ENCODE results near the gene CUZD1.

CUZD1 gene

DNA sequence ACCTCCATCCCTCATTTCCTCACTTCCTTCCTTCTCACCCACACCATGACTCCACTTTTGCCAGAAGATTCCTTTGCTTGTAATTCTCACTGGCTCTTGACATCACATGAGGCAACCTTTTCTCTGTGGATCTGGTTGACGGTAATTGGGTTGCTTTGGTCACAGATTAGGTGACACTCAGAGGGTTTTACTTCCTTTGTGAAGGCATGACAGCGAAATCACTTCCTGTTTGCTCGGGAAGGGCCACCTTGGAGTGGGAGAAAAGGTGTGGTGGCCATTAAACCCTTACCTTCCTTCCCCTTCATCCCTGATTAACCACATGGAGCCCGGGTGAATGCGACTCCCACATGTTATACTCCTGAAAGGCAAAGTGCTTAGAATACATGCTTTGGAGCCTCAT is 30.2 kb downstream of the CUZD1 start:
- DNase-seq (ENCODE audit: low read depth): no peak

GRCh38 chr10:122814493-122814892 is 31.2 kb downstream of the CUZD1 start:
- no peak for DNase-seq (ENCODE audit: low read depth)

DNA sequence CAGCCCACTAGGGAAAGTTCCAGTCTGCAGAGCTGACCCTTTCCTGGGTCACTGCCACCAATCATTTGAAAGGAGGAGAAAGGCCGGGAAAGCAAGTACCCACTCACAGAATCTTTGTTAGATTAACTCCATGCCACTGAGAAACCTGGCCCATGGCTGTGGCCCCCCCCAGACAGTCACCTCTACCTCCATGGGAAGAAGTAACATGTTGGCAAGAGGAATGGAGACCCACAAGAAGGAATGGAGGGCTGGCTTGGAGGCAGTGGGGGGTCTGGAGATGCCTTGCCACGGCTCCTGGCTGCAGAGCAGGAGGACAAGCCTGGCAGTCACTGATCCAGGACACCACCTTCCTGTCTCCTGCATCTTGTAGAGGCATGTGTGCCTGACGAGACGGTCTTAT is 32.9 kb downstream of the CUZD1 start:
- DNase-seq (ENCODE audit: low read depth): no peak

- no peak for DNase-seq (ENCODE audit: low read depth)
These were observed 43.4 kb downstream of the CUZD1 start for GRCh38 chr10:122802282-122802681.

DNA sequence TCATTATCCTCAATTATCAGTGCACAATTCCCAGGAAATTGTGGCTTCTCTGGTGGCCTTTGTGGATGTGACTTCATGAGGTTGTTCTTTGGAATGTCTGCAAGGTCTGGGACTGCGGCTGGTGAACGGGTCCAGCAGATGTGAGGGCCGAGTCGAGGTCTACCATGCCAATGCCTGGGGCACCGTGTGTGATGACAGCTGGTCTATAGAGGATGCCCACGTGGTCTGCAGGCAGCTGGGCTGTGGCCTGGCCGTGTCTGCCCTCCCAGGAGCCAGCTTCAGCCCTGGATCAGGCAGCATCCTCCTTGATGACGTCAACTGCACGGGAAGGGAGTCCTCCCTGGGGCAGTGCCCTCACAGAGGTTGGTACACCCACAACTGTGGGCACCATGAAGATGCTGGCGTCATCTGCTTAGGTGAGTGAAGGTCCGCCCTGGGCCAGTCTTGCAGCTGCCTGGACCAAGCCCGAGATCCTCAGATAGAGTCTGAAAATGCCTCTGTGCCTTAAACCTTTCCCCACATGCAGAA is 46.9 kb downstream of the CUZD1 start:
- no peak for DNase-seq (ENCODE audit: low read depth)

DNA sequence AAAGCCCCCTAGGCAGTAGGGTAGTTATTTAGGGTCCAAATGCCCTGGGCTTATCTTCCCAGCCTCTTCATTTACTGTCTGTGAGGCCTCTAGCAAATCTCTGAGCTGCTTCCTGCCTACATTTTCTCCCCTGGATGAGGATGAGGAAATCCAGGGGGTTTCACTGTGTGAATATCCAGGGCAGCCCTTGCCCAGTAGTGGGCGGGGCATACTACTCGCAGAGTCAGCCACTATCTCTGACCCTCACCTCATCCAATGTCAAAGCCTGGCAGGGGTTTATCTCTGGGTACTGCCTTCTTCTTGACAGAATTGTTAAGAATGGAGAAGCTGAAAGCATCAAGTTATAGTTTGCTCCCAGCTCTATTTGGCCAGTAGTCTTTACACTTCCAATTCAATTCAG is 48.9 kb downstream of the CUZD1 start:
- DNase-seq (ENCODE audit: low read depth): no peak

DNA sequence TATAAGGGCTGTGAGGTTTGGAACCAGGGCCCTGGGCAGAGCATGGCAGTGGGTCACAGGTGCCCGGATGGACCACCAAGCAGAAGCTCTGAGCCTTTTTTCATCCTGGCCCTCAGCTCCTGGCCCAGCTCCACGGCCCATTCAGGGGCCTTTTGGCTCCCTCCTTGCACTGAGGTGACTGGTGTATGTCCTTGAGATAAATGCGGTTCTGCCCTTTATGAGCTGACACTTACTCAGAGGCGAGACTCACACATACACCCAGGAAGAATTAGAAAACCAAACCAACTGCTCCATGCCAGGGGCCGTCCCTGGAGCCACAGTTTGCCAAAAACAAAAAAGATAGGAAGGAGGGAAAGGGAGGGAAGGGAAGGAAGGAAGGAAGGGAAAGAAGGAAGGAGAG is 49.7 kb downstream of the CUZD1 start:
- DNase-seq (ENCODE audit: low read depth): no peak

GRCh38 chr10:122786269-122786668 is 59.4 kb downstream of the CUZD1 start:
- no peak for DNase-seq (ENCODE audit: low read depth)

DNA sequence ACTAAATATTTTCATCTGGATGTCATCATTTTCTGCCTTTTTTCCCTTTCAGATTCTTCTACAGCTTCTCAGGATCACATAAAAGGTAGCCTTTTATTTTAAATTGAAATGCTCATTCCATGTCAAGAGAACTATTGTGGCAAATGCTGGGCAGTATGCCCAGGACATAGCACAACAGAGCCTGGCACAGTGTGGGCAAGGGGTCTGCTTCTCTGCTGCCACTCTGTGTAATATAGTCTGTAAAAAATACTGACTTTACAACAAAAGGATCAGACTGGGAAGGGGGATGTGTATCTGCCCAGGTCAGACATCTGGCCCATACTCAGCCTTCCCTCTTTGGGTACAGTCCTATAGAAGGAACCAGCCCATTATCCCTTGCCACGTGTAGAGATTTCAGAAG is 62.7 kb downstream of the CUZD1 start:
- no peak for DNase-seq (ENCODE audit: low read depth)

All from stromal cell of bone marrow (primary cell).